Tibial nerve (tissue), 4 donors: ENCODE data around the gene TBRG4. TPM values are rescaled to one million over a fixed set of nuclear protein-coding genes. Genes with fewer than 3 reads are reported as not detected.

Experiments
- DNase-seq, 2 donors: peaks; one replicate each; pipeline ENCODE4 v3.0.0-alpha.2; 2019; ENCODE audit warnings: low spot score in 2 of 2
- H3K27ac ChIP-seq, 4 donors: fragments of 200-600 bp; sonication (generic) in 3 of 4; one replicate each; pipeline ENCODE4 v1.5.1; 2017 to 2019; ENCODE audit warnings: mild to moderate bottlenecking in 1 of 4
- H3K27me3 ChIP-seq, 2 donors: fragments of 200-600 bp; sonication (generic) in 1 of 2; one replicate each; pipeline versions ENCODE4 v1.5.1 to v1.6.0; 2017 to 2019
- H3K36me3 ChIP-seq, 3 donors: fragments of 200-600 bp; sonication (generic); one replicate each; pipeline ENCODE4 v1.5.1; 2018 to 2019
- H3K4me1 ChIP-seq, 4 donors: fragments of 200-600 bp; sonication (generic) in 3 of 4; one replicate each; pipeline ENCODE4 v1.5.1; 2017 to 2019
- H3K4me3 ChIP-seq, 4 donors: fragments of 200-600 bp; sonication (generic) in 3 of 4; one replicate each; pipeline ENCODE4 v1.5.1; 2017 to 2019; ENCODE audit warnings: mild to moderate bottlenecking in 1 of 4, moderate library complexity in 1 of 4
- H3K9me3 ChIP-seq, 4 donors: fragments of 200-600 bp; sonication (generic) in 3 of 4; one replicate each; pipeline ENCODE4 v1.5.1; 2017 to 2019
- CTCF ChIP-seq, 5 experiments: fragments of 200-600 bp in 3 of 5; fragments of 450-650 bp in 2 of 5; sonication (generic) in 3 of 5; IDR thresholded peaks; one replicate each; pipeline ENCODE4 v1.5.1; 2016 to 2019; ENCODE audit warnings: antibody characterized with exemption in 5 of 5, mild to moderate bottlenecking in 3 of 5, moderate library complexity in 2 of 5
- EP300 ChIP-seq, 2 donors: sonication (generic); formaldehyde crosslinking; IDR thresholded peaks; one replicate each; pipeline ENCODE4 v1.6.1; 2017; ENCODE audit warnings: antibody characterized with exemption in 2 of 2, mild to moderate bottlenecking in 1 of 2
- POLR2A ChIP-seq, 2 donors: fragments of 450-650 bp; IDR thresholded peaks; one replicate each; pipeline ENCODE4 v1.6.1; 2017; ENCODE audit warnings: antibody characterized with exemption in 2 of 2, mild to moderate bottlenecking in 2 of 2, moderate library complexity in 2 of 2
- WGBS, 2 donors: methylation state at CpG; one replicate each; pipeline ENCODE4 v1.1.5; 2018; 5-methylcytosine and 5-hydroxymethylcytosine counted together
- total RNA-seq, 4 donors: library from RNA; depleted of rRNA; stranded (reverse); fragments of >200 nt; gene quantifications; one replicate each; pipeline ENCODE4 v1.1.0, GENCODE V29; 2016

The TBRG4 gene
- total RNA-seq, 4 donors from 2014 or later, result 32.3 to 81.3 (median 54.0) TPM

GRCh38 chr7:45150199-45150598 is 38.7 kb upstream of the TBRG4 start:
- peaks cover 0 to 6% (median 0%) of the 10 kb centered on the region in 4 donors for H3K4me1 ChIP-seq
- no peak overlapping the region for H3K27ac ChIP-seq
- peaks cover 0 to 15% of the 10 kb centered on the region in 2 donors for H3K27me3 ChIP-seq
- no peak for DNase-seq
- H3K36me3 ChIP-seq, result no peaks in the 10 kb centered on the region
- WGBS, 2 donors, result 75 to 78% methylated on average over 11 of the region's 11 CpGs
- H3K4me3 ChIP-seq, result no peak overlapping the region
- TF ChIP-seq POLR2A (IDR thresholded peaks at IDR 0.05), result no peak
- no peaks in the 10 kb centered on the region for H3K9me3 ChIP-seq

GRCh38 chr7:45149606-45150005 is 38.1 kb upstream of the TBRG4 start:
- H3K4me3 ChIP-seq, result no peak overlapping the region
- no peak for TF ChIP-seq POLR2A (IDR thresholded peaks at IDR 0.05)
- no peak for TF ChIP-seq EP300 (IDR thresholded peaks at IDR 0.05)
- no peak for TF ChIP-seq CTCF (IDR thresholded peaks at IDR 0.05)
- 79 to 83% methylated on average over 5 of the region's 5 CpGs for WGBS, 2 donors
- peaks cover 0 to 2% (median 0%) of the 10 kb centered on the region in 4 donors for H3K4me1 ChIP-seq
- H3K9me3 ChIP-seq, result no peaks in the 10 kb centered on the region
- no peak for DNase-seq
- no peak overlapping the region for H3K27ac ChIP-seq
- no peaks in the 10 kb centered on the region for H3K36me3 ChIP-seq
- H3K27me3 ChIP-seq, result peaks cover 0 to 15% of the 10 kb centered on the region in 2 donors

- H3K4me1 ChIP-seq, result no peaks in the 10 kb centered on the region
- no peak overlapping the region for H3K4me3 ChIP-seq
- 84% methylated on average over 10 of the region's 10 CpGs for WGBS, 2 donors
- peaks cover 0 to 15% of the 10 kb centered on the region in 2 donors for H3K27me3 ChIP-seq
- H3K9me3 ChIP-seq, result no peaks in the 10 kb centered on the region
- no peaks in the 10 kb centered on the region for H3K36me3 ChIP-seq
- H3K27ac ChIP-seq, result no peak overlapping the region
- no peak for DNase-seq
- no peak for TF ChIP-seq EP300 (IDR thresholded peaks at IDR 0.05)
- no peak for TF ChIP-seq CTCF (IDR thresholded peaks at IDR 0.05)
- TF ChIP-seq POLR2A (IDR thresholded peaks at IDR 0.05), result no peak
Measured at GRCh38 chr7:45148653-45148973, 37.1 kb upstream of the TBRG4 start.

GRCh38 chr7:45147858-45148652 is 36.6 kb upstream of the TBRG4 start:
- Histone ChIP-seq H3K27ac (no peak overlapping the region), H3K9me3 (no peaks in the 10 kb centered on the region), H3K4me1 (no peaks in the 10 kb centered on the region), H3K4me3 (no peak overlapping the region), H3K27me3 (peaks cover 0 to 15% of the 10 kb centered on the region in 2 donors), H3K36me3 (no peaks in the 10 kb centered on the region)
- 51 to 55% methylated on average over 31 to 32 of the region's 32 CpGs for WGBS, 2 donors
- no peak for DNase-seq
- TF ChIP-seq EP300 (IDR thresholded peaks at IDR 0.05) (no peak), CTCF (IDR thresholded peaks at IDR 0.05) (no peak), POLR2A (IDR thresholded peaks at IDR 0.05) (no peak)

- no peak overlapping the region for H3K27ac ChIP-seq
- no peaks in the 10 kb centered on the region for H3K9me3 ChIP-seq
- peaks cover 0 to 15% of the 10 kb centered on the region in 2 donors for H3K27me3 ChIP-seq
- no peaks in the 10 kb centered on the region for H3K4me1 ChIP-seq
- 69 to 84% methylated on average over 18 to 19 of the region's 19 CpGs for WGBS, 2 donors
- DNase-seq, result no peak
- no peak overlapping the region for H3K4me3 ChIP-seq
- H3K36me3 ChIP-seq, result no peaks in the 10 kb centered on the region
- TF ChIP-seq CTCF (IDR thresholded peaks at IDR 0.05) (no peak), EP300 (IDR thresholded peaks at IDR 0.05) (no peak), POLR2A (IDR thresholded peaks at IDR 0.05) (no peak)
Measured at GRCh38 chr7:45146531-45147379, 35.3 kb upstream of the TBRG4 start.
